HL-60 (cell line): ENCODE results near the gene KLK12.
"Not testable (repeated sequence)": the region's sequence is repeated elsewhere in the genome, so short reads cannot be mapped to it uniquely, and the experiment has no call there.

Experiments used
- DNase-seq, 2 experiments: peaks; one replicate each; pipeline ENCODE4 v3.0.0-alpha.2; 2010 to 2020; ENCODE audit warnings: low read depth in 1 of 2, low spot score in 1 of 2
- H3K27ac ChIP-seq: fragments of 250-450 bp; sonication (Bioruptor Pico); replicated peaks from 2 replicates; pipeline ENCODE4 v1.5.1; 2020; ENCODE audit warnings: mild to moderate bottlenecking, moderate library complexity
- H3K27me3 ChIP-seq: fragments of 250-450 bp; sonication (Bioruptor Pico); 2 replicates; pipeline ENCODE4 v1.5.1; 2021; ENCODE audit warnings: mild to moderate bottlenecking, moderate library complexity; ENCODE audit not compliant: insufficient read depth, poor library complexity, severe bottlenecking
- H3K4me3 ChIP-seq: replicated peaks from 2 replicates; pipeline ENCODE4 v1.5.1; 2011; ENCODE audit warnings: mild to moderate bottlenecking, control low read depth, low read length; ENCODE audit not compliant: insufficient read depth
- CTCF ChIP-seq: IDR thresholded peaks from one replicate; pipeline ENCODE4 v1.5.1; 2011; ENCODE audit warnings: low read length, control low read depth, inconsistent platforms; ENCODE audit not compliant: insufficient read depth
- GABPA ChIP-seq: IDR thresholded peaks from 2 replicates; pipeline ENCODE4 v1.6.1; 2012; ENCODE audit warnings: low read depth
- POLR2AphosphoS5 ChIP-seq: IDR thresholded peaks from 2 replicates; pipeline ENCODE4 v1.6.1; 2012; ENCODE audit warnings: low read depth
- REST ChIP-seq: IDR thresholded peaks from 2 replicates; pipeline ENCODE4 v1.6.1; 2012; ENCODE audit warnings: low read depth; ENCODE audit not compliant: insufficient replicate concordance
- SPI1 ChIP-seq: IDR thresholded peaks from 2 replicates; pipeline ENCODE4 v1.6.1; 2012; ENCODE audit warnings: low read depth, mild to moderate bottlenecking, borderline replicate concordance

Gene KLK12

GRCh38 chr19:50994129-50994528 is 40.7 kb downstream of the KLK12 start:
- no peak for DNase-seq
- no peaks in the 10 kb centered on the region for H3K27me3 ChIP-seq
- H3K27ac ChIP-seq: no peak overlapping the region
- no peak for TF ChIP-seq REST
- no peak for TF ChIP-seq POLR2AphosphoS5
- no peak for TF ChIP-seq SPI1
- TF ChIP-seq GABPA: no peak
- TF ChIP-seq CTCF: no peak
- H3K4me3 ChIP-seq: no peak overlapping the region

GRCh38 chr19:50992666-50993035 is 42.2 kb downstream of the KLK12 start:
- no peak overlapping the region for H3K4me3 ChIP-seq
- TF ChIP-seq CTCF (no peak), POLR2AphosphoS5 (no peak), SPI1 (no peak), REST (no peak), GABPA (no peak)
- no peaks in the 10 kb centered on the region for H3K27me3 ChIP-seq
- no peak for DNase-seq
- no peak overlapping the region for H3K27ac ChIP-seq

- DNase-seq, H3K4me3 ChIP-seq, H3K27ac ChIP-seq, H3K27me3 ChIP-seq: not testable (repeated sequence)
Observed at GRCh38 chr19:50984416-50984815, 50.4 kb downstream of the KLK12 start.

DNA sequence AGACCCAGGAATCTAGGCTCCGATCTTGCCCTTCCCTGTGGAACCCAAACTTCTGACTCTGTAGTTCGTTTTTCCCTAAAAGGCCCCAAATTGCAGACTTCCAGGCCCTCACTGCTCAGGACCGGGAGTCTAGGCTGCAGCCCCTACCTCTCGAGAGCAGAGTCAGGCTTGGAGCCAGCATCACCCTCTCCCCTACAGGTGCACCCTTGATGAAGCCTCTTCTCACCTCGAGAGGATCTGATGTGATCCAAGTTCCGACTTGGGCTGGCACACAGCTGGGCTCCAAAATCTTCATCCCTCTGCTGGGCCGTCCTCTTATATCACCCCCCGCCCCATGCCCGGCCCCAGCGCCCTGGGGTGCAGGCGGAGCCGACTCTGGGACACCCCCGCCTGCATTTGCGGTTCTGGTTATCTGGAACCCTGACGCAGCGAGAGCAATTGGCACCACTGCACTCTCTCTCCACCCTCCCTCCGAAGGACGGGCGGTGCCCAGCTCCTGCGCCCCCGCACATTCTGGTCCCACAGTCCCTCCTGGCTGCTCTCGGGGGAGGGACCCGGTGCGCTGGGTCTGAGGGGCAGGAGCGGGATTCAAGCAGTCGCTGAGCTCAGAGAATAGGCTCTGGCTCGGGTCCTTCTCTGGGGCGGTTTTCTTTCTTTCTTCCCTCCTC is 51.0 kb downstream of the KLK12 start, which contains the start of gene KLK7:
Gene KLK7 (minus strand): TSS at position 293 of the 668 bp plus-strand sequence. CDS start 1,518 bp downstream, outside the sequence.
- H3K27me3 ChIP-seq: no peaks in the 10 kb centered on the region
- TF ChIP-seq REST (no peak), POLR2AphosphoS5 (no peak), SPI1 (no peak), GABPA (no peak), CTCF (no peak)
- H3K27ac ChIP-seq: no peak within 1 kb of the TSS
- no peak for DNase-seq
- H3K4me3 ChIP-seq: no peak within 1 kb of the TSS
